Measurements from ENCODE around the gene ASIC2.

ASIC2 gene

DNA sequence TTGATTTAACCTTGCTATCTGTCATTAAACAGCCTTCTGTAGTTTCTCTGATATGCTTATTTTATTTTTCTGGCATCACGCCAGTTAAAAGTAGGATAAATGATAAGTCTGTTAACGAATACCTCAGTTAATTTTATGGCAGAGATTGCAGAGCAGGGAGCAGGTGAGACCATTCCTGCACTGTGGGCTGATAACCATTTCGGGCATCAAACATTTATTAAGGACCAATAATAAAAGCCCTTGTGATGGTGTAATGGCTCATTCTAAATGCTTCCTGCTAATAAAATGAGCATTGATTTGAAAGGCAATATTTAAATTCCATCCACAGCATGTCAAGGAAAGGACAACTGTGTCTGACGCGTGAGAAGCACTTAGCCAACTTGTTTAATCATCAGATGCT lies 94.1 kb downstream of the ASIC2 start:
- Histone ChIP-seq H3K4me3 (ENCODE audit: low read depth, low read length, poor library complexity, severe bottlenecking) (no peak overlapping the region), H3K27me3 (ENCODE audit: insufficient read depth, low read length) (no peaks in the 10 kb centered on the region), H3K4me1 (ENCODE audit: insufficient read depth, low read length, severe bottlenecking) (no peaks in the 10 kb centered on the region), H2AFZ (ENCODE audit: low read length) (no peak overlapping the region), H3K27ac (ENCODE audit: low read depth, low read length, poor library complexity, severe bottlenecking) (no peak overlapping the region), H3K9me3 (ENCODE audit: low read length) (no peaks in the 10 kb centered on the region), H3K4me2 (ENCODE audit: low read length) (no peak overlapping the region), H4K20me1 (ENCODE audit: insufficient read depth, low read length) (no peaks in the 10 kb centered on the region), H3K9ac (ENCODE audit: low read length) (no peak overlapping the region), H3K79me2 (ENCODE audit: insufficient read depth, low read length) (no peaks in the 10 kb centered on the region), H3F3A (ENCODE audit: insufficient read depth, low read length) (no peaks in the 10 kb centered on the region), H3K36me3 (ENCODE audit: insufficient read depth, low read length) (no peaks in the 10 kb centered on the region), H3K9me2 (ENCODE audit: low read depth, low read length) (no peaks in the 10 kb centered on the region)
- TF ChIP-seq, protein P1, sequence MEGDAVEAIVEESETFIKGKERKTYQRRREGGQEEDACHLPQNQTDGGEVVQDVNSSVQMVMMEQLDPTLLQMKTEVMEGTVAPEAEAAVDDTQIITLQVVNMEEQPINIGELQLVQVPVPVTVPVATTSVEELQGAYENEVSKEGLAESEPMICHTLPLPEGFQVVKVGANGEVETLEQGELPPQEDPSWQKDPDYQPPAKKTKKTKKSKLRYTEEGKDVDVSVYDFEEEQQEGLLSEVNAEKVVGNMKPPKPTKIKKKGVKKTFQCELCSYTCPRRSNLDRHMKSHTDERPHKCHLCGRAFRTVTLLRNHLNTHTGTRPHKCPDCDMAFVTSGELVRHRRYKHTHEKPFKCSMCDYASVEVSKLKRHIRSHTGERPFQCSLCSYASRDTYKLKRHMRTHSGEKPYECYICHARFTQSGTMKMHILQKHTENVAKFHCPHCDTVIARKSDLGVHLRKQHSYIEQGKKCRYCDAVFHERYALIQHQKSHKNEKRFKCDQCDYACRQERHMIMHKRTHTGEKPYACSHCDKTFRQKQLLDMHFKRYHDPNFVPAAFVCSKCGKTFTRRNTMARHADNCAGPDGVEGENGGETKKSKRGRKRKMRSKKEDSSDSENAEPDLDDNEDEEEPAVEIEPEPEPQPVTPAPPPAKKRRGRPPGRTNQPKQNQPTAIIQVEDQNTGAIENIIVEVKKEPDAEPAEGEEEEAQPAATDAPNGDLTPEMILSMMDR (IDR thresholded peaks at IDR 0.05; ENCODE audit: low read length): no peak
- TF ChIP-seq EZH2 (IDR thresholded peaks at IDR 0.05; ENCODE audit: borderline replicate concordance, low read length): no peak

DNA sequence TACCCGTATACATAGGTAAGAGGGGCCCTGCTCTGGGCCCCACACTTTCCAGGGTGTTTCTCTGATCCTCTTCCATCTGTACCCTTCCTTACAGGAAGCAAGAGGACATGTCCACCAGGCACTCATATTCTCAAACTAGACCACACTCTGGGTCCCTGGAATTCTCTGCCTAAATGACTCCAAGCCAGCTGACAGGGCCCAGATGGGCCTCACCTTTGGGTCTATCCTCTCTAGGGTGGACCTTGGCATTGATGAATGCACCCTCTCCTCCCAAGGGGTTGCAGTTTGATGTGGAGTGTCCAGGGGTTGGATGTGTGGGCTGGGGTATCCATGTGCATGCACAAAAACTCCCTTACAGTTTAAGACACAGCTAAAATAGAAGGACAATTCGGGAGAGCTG lies 95.8 kb downstream of the ASIC2 start:
- TF ChIP-seq EZH2 (IDR thresholded peaks at IDR 0.05; ENCODE audit: borderline replicate concordance, low read length): no peak
- TF ChIP-seq, protein P1 (IDR thresholded peaks at IDR 0.05; ENCODE audit: low read length): no peak
- no peak overlapping the region for H3K4me3 ChIP-seq (ENCODE audit: low read depth, low read length, poor library complexity, severe bottlenecking)
- no peaks in the 10 kb centered on the region for H3K9me3 ChIP-seq (ENCODE audit: low read length)
- no peaks in the 10 kb centered on the region for H3K79me2 ChIP-seq (ENCODE audit: insufficient read depth, low read length)
- no peaks in the 10 kb centered on the region for H3K9me2 ChIP-seq (ENCODE audit: low read depth, low read length)
- H3F3A ChIP-seq (ENCODE audit: insufficient read depth, low read length): no peaks in the 10 kb centered on the region
- no peak overlapping the region for H3K9ac ChIP-seq (ENCODE audit: low read length)
- no peaks in the 10 kb centered on the region for H3K4me1 ChIP-seq (ENCODE audit: insufficient read depth, low read length, severe bottlenecking)
- H3K27me3 ChIP-seq (ENCODE audit: insufficient read depth, low read length): no peaks in the 10 kb centered on the region
- H2AFZ ChIP-seq (ENCODE audit: low read length): no peak overlapping the region
- no peaks in the 10 kb centered on the region for H3K36me3 ChIP-seq (ENCODE audit: insufficient read depth, low read length)
- H4K20me1 ChIP-seq (ENCODE audit: insufficient read depth, low read length): no peaks in the 10 kb centered on the region
- H3K27ac ChIP-seq (ENCODE audit: low read depth, low read length, poor library complexity, severe bottlenecking): no peak overlapping the region
- no peak overlapping the region for H3K4me2 ChIP-seq (ENCODE audit: low read length)

DNA sequence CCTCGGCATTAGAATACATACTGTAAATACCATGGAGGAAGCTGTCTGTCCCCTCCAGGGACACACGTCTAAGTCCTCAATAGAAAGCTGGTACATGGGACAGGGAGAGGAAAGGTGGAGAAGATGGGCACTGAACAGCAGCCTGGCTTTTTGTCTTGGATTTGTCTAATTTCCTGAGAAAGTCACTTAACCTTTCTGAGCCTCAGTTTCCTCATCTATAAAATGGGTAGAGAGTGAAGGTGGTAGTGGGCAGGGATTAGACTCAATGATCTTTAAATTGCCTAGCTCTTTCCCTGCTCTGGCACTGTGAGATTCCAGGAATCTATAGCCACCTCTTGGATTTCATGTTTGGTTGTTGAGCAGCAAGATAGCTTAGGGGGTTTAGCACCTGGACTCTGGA lies 96.2 kb downstream of the ASIC2 start:
- H3K9ac ChIP-seq (ENCODE audit: low read length): no peak overlapping the region
- no peak overlapping the region for H3K4me2 ChIP-seq (ENCODE audit: low read length)
- no peaks in the 10 kb centered on the region for H3K9me2 ChIP-seq (ENCODE audit: low read depth, low read length)
- H3F3A ChIP-seq (ENCODE audit: insufficient read depth, low read length): no peaks in the 10 kb centered on the region
- H3K79me2 ChIP-seq (ENCODE audit: insufficient read depth, low read length): no peaks in the 10 kb centered on the region
- no peak for TF ChIP-seq EZH2 (IDR thresholded peaks at IDR 0.05; ENCODE audit: borderline replicate concordance, low read length)
- TF ChIP-seq, protein P1 (IDR thresholded peaks at IDR 0.05; ENCODE audit: low read length): no peak
- no peaks in the 10 kb centered on the region for H3K36me3 ChIP-seq (ENCODE audit: insufficient read depth, low read length)
- H3K27ac ChIP-seq (ENCODE audit: low read depth, low read length, poor library complexity, severe bottlenecking): no peak overlapping the region
- H3K4me3 ChIP-seq (ENCODE audit: low read depth, low read length, poor library complexity, severe bottlenecking): no peak overlapping the region
- no peaks in the 10 kb centered on the region for H3K27me3 ChIP-seq (ENCODE audit: insufficient read depth, low read length)
- H3K4me1 ChIP-seq (ENCODE audit: insufficient read depth, low read length, severe bottlenecking): no peaks in the 10 kb centered on the region
- H4K20me1 ChIP-seq (ENCODE audit: insufficient read depth, low read length): no peaks in the 10 kb centered on the region
- H2AFZ ChIP-seq (ENCODE audit: low read length): no peak overlapping the region
- H3K9me3 ChIP-seq (ENCODE audit: low read length): no peaks in the 10 kb centered on the region

Measured in OCI-LY1 (cell line).